HepG2 (cell line): ENCODE measurements around the gene PPP6R2. TPM values are rescaled to one million over a fixed set of nuclear protein-coding genes. Genes with fewer than 3 reads are reported as not detected.

Experiments
- CC2D1A ChIP-seq: sonication (generic); formaldehyde crosslinking; IDR thresholded peaks from 2 replicates; pipeline ENCODE4 v1.8.1; 2023; ENCODE audit warnings: mild to moderate bottlenecking, missing genetic modification reagents
- ETV6 ChIP-seq: sonication (generic); formaldehyde crosslinking; conservative IDR thresholded peaks from 2 replicates; pipeline ENCODE4 v1.4.0; 2020; ENCODE audit warnings: missing genetic modification reagents
- FOSL1 ChIP-seq: sonication (generic); formaldehyde crosslinking; IDR thresholded peaks from 2 replicates; pipeline ENCODE4 v1.9.0; 2021; ENCODE audit warnings: missing genetic modification reagents, borderline replicate concordance
- HMGXB4 ChIP-seq, 2 experiments: sonication (generic) in 1 of 2; formaldehyde crosslinking in 1 of 2; IDR thresholded peaks; 2 replicates each; pipeline versions ENCODE4 v1.4.0 to v1.6.1; 2018 to 2020; ENCODE audit warnings: missing genetic modification reagents in 2 of 2, borderline replicate concordance in 1 of 2, low read depth in 1 of 2, mild to moderate bottlenecking in 1 of 2, missing biosample characterization in 1 of 2
- IRX3 ChIP-seq: sonication (generic); formaldehyde crosslinking; IDR thresholded peaks from 2 replicates; pipeline ENCODE4 v1.8.1; 2023; ENCODE audit warnings: mild to moderate bottlenecking, low read depth, missing genetic modification reagents, borderline replicate concordance
- KLF12 ChIP-seq: sonication (generic); formaldehyde crosslinking; IDR thresholded peaks from 2 replicates; pipeline ENCODE4 v1.4.0; 2020; ENCODE audit warnings: missing genetic modification reagents, borderline replicate concordance
- NAIF1 ChIP-seq: sonication (generic); formaldehyde crosslinking; IDR thresholded peaks from 2 replicates; pipeline ENCODE4 v1.5.0; 2020; ENCODE audit warnings: mild to moderate bottlenecking, missing genetic modification reagents, borderline replicate concordance
- NFKB2 ChIP-seq: sonication (generic); formaldehyde crosslinking; IDR thresholded peaks from 2 replicates; pipeline ENCODE4 v1.4.0; 2020; ENCODE audit warnings: missing genetic modification reagents, borderline replicate concordance
- NR2F2 ChIP-seq: IDR thresholded peaks from 2 replicates; pipeline ENCODE4 v1.6.1; 2012; ENCODE audit warnings: low read depth, inconsistent platforms, borderline replicate concordance
- RARA ChIP-seq: IDR thresholded peaks from 2 replicates; pipeline ENCODE4 v1.6.1; 2016; ENCODE audit warnings: missing genetic modification reagents, missing compliant biosample characterization
- ZBTB43 ChIP-seq: sonication (generic); formaldehyde crosslinking; conservative IDR thresholded peaks from 2 replicates; pipeline ENCODE4 v1.4.0; 2020; ENCODE audit warnings: missing genetic modification reagents
- ZFAT ChIP-seq: sonication (generic); formaldehyde crosslinking; conservative IDR thresholded peaks from 2 replicates; pipeline ENCODE4 v1.8.1; 2023; ENCODE audit warnings: missing genetic modification reagents, inconsistent platforms
- ZFY ChIP-seq: sonication (generic); formaldehyde crosslinking; IDR thresholded peaks from 2 replicates; pipeline ENCODE4 v1.4.0; 2020; ENCODE audit warnings: missing genetic modification reagents
- ZNF317 ChIP-seq: sonication (generic); formaldehyde crosslinking; IDR thresholded peaks from 2 replicates; pipeline ENCODE4 v1.5.0; 2020; ENCODE audit warnings: mild to moderate bottlenecking, missing genetic modification reagents
- ZNF333 ChIP-seq: sonication (generic); formaldehyde crosslinking; IDR thresholded peaks from 2 replicates; pipeline ENCODE4 v1.4.0; 2020; ENCODE audit warnings: mild to moderate bottlenecking, missing genetic modification reagents, borderline replicate concordance
- ZNF574 ChIP-seq: sonication (generic); formaldehyde crosslinking; IDR thresholded peaks from 2 replicates; pipeline ENCODE4 v1.4.0; 2020; ENCODE audit warnings: missing genetic modification reagents
- ZNF687 ChIP-seq: sonication (generic); formaldehyde crosslinking; IDR thresholded peaks from 2 replicates; pipeline ENCODE4 v1.5.1; 2020; ENCODE audit warnings: mild to moderate bottlenecking, missing genetic modification reagents, moderate library complexity
- polyA plus RNA-seq, 8 experiments: library from polyadenylated mRNA; depleted of rRNA in 3 of 8; stranded (reverse) in 7 of 8; unstranded in 1 of 8; fragments of >200 nt; fragmentation: Illumina TruSeq in 4 of 8; extraction: Trizol in 4 of 8; gene quantifications; 2 replicates each; pipeline versions ENCODE4 v1.2.1 to v1.2.3, GENCODE V29; 2011 to 2016; ENCODE audit warnings: low read depth in 4 of 8, missing spikeins in 1 of 8, mixed read lengths in 1 of 8; ENCODE audit not compliant: insufficient read depth in 1 of 8
- total RNA-seq, 5 experiments: library from RNA; depleted of rRNA; stranded (reverse); fragments of >200 nt; fragmentation: Illumina TruSeq; extraction: Trizol; gene quantifications; 2 replicates each; pipeline ENCODE4 v1.2.3, GENCODE V29; 2016; ENCODE audit warnings: low read depth in 1 of 5

PPP6R2 gene
- total and polyA plus RNA-seq, 2 of the 13 experiments (the other 11 are each of a cell fraction or from before 2014, with no cell fraction given): 55.0 to 102 TPM

- peak; percentile 99 for TF ChIP-seq ZNF687 (CRISPR knock-in tag)
- peak; percentile 94; the same call in 1 of the 2 replicates for TF ChIP-seq KLF12 (CRISPR knock-in tag)
- TF ChIP-seq ZFAT (CRISPR knock-in tag): no peak
- peak; percentile 82; the same call in 1 of the 2 replicates for TF ChIP-seq NFKB2 (CRISPR knock-in tag)
- TF ChIP-seq ZBTB43 (CRISPR knock-in tag): peak; percentile 82
- peak; percentile 84 for TF ChIP-seq RARA (CRISPR knock-in tag)
- 0 out of 2 replicates have a peak, but pooled peaks have one; percentile 31 for TF ChIP-seq CC2D1A (CRISPR knock-in tag)
- peak; percentile 49 to 63; a peak in 1 of 4 replicates for TF ChIP-seq HMGXB4 (CRISPR knock-in tag; IDR thresholded peaks at IDR 0.05; ENCODE audit: borderline replicate concordance in 1 of 2, low read depth in 1 of 2)
- TF ChIP-seq NAIF1 (CRISPR knock-in tag): no peak
- TF ChIP-seq ZNF317 (CRISPR knock-in tag): 0 out of 2 replicates have a peak, but pooled peaks have one; percentile 36
- peak; percentile 68; the same call in 1 of the 2 replicates for TF ChIP-seq ETV6
- TF ChIP-seq ZNF574 (CRISPR knock-in tag): peak; percentile 91
- peak; percentile 46; the same call in 1 of the 2 replicates for TF ChIP-seq FOSL1
- no peak; the same call in 1 of the 2 replicates for TF ChIP-seq NR2F2
- no peak for TF ChIP-seq ZNF333 (CRISPR knock-in tag)
- peak; percentile 94 for TF ChIP-seq ZFY (CRISPR knock-in tag)
- TF ChIP-seq IRX3 (CRISPR knock-in tag): 0 out of 2 replicates have a peak, but pooled peaks have one; percentile 59
Observed at GRCh38 chr22:50293441-50294318, 49.4 kb upstream of the PPP6R2 start (continued).
